Measurements from ENCODE around the gene PLCXD3. TPM values are rescaled to one million over a fixed set of nuclear protein-coding genes. Genes with fewer than 3 reads are reported as not detected.
A peak's percentile ranks its signal among the peaks of the same experiment; 100 is the strongest.

Gene PLCXD3
- total RNA-seq, 1 experiment from 2014 or later = 0.04 TPM

DNA sequence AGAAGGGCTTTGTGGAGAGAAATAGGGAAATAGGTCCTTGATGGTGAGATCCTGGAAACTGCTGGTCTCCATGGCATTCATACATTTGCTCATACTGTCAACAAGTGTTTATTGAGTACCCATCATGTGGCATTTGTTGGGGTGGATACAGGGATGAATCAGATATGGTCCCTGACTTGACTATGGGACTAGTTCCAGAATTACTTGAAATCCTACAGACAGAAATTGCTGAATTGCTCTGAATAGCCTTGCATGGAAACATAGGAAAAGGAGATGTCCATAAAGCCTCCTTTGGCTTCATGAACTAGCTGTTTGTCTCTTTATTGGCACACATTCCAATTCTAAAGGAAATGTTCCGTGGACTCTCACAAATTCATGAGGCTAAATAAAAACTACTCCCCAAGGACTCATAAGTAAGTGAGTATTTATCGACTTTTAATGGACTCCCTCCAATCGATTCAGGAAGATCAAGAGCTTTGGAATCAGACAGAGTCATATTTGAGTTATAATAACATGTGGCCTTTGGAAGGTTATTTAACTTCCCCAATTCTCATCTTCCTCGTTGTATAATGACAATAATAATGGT lies 174.7 kb downstream of the PLCXD3 start:
- POLR2A ChIA-PET = no interaction called here
- CTCF ChIA-PET = interaction anchor here (1.0 to 1.7 kb wide), 2 partner anchors 302 to 431 kb away, joined by 3 to 4 read pairs; no protein-coding TSS in a partner anchor
- TF ChIP-seq, protein P1, sequence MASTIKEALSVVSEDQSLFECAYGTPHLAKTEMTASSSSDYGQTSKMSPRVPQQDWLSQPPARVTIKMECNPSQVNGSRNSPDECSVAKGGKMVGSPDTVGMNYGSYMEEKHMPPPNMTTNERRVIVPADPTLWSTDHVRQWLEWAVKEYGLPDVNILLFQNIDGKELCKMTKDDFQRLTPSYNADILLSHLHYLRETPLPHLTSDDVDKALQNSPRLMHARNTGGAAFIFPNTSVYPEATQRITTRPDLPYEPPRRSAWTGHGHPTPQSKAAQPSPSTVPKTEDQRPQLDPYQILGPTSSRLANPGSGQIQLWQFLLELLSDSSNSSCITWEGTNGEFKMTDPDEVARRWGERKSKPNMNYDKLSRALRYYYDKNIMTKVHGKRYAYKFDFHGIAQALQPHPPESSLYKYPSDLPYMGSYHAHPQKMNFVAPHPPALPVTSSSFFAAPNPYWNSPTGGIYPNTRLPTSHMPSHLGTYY (CRISPR knock-in tag; IDR thresholded peaks at IDR 0.05) = no peak
- TF ChIP-seq JAZF1 (CRISPR knock-in tag; IDR thresholded peaks at IDR 0.05) (no peak), HMGA2 (CRISPR knock-in tag; IDR thresholded peaks at IDR 0.05) (no peak), SMAD3 (CRISPR knock-in tag; IDR thresholded peaks at IDR 0.05; ENCODE audit: borderline replicate concordance) (no peak), MXD4 (CRISPR knock-in tag; IDR thresholded peaks at IDR 0.05; ENCODE audit: borderline replicate concordance) (no peak), GRHL2 (CRISPR knock-in tag; IDR thresholded peaks at IDR 0.05; ENCODE audit: insufficient replicate concordance, severe bottlenecking) (no peak), TEAD4 (CRISPR knock-in tag; IDR thresholded peaks at IDR 0.05) (no peak), ESRRA (CRISPR knock-in tag; IDR thresholded peaks at IDR 0.05; ENCODE audit: borderline replicate concordance) (no peak), NFE2L1 (CRISPR knock-in tag; IDR thresholded peaks at IDR 0.05) (no peak), ZNF671 (CRISPR knock-in tag; IDR thresholded peaks at IDR 0.05) (no peak), ZNF219 (CRISPR knock-in tag; IDR thresholded peaks at IDR 0.05; ENCODE audit: borderline replicate concordance) (no peak), NR2C2 (CRISPR knock-in tag; IDR thresholded peaks at IDR 0.05) (no peak), RELA (CRISPR knock-in tag; IDR thresholded peaks at IDR 0.05; ENCODE audit: borderline replicate concordance) (no peak)
- TF ChIP-seq, protein P2, sequence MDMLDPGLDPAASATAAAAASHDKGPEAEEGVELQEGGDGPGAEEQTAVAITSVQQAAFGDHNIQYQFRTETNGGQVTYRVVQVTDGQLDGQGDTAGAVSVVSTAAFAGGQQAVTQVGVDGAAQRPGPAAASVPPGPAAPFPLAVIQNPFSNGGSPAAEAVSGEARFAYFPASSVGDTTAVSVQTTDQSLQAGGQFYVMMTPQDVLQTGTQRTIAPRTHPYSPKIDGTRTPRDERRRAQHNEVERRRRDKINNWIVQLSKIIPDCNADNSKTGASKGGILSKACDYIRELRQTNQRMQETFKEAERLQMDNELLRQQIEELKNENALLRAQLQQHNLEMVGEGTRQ (CRISPR knock-in tag; IDR thresholded peaks at IDR 0.05) = no peak
- TF ChIP-seq, protein P3, sequence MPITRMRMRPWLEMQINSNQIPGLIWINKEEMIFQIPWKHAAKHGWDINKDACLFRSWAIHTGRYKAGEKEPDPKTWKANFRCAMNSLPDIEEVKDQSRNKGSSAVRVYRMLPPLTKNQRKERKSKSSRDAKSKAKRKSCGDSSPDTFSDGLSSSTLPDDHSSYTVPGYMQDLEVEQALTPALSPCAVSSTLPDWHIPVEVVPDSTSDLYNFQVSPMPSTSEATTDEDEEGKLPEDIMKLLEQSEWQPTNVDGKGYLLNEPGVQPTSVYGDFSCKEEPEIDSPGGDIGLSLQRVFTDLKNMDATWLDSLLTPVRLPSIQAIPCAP (CRISPR knock-in tag; IDR thresholded peaks at IDR 0.05) = no peak
- TF ChIP-seq, protein P4, sequence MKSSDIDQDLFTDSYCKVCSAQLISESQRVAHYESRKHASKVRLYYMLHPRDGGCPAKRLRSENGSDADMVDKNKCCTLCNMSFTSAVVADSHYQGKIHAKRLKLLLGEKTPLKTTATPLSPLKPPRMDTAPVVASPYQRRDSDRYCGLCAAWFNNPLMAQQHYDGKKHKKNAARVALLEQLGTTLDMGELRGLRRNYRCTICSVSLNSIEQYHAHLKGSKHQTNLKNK (CRISPR knock-in tag; IDR thresholded peaks at IDR 0.05) = no peak
- TF ChIP-seq, protein P5, sequence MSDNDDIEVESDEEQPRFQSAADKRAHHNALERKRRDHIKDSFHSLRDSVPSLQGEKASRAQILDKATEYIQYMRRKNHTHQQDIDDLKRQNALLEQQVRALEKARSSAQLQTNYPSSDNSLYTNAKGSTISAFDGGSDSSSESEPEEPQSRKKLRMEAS (CRISPR knock-in tag; IDR thresholded peaks at IDR 0.05) = no peak
- TF ChIP-seq, protein P6, sequence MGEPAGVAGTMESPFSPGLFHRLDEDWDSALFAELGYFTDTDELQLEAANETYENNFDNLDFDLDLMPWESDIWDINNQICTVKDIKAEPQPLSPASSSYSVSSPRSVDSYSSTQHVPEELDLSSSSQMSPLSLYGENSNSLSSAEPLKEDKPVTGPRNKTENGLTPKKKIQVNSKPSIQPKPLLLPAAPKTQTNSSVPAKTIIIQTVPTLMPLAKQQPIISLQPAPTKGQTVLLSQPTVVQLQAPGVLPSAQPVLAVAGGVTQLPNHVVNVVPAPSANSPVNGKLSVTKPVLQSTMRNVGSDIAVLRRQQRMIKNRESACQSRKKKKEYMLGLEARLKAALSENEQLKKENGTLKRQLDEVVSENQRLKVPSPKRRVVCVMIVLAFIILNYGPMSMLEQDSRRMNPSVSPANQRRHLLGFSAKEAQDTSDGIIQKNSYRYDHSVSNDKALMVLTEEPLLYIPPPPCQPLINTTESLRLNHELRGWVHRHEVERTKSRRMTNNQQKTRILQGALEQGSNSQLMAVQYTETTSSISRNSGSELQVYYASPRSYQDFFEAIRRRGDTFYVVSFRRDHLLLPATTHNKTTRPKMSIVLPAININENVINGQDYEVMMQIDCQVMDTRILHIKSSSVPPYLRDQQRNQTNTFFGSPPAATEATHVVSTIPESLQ (CRISPR knock-in tag; IDR thresholded peaks at IDR 0.05) = no peak
- Mint-ChIP-seq H3K27ac (no peak overlapping the region), H3K36me3 (no peaks in the 10 kb centered on the region), H3K4me3 (no peak overlapping the region), H3K4me1 (peaks cover 18% of the 10 kb centered on the region), H3K9me3 (no peaks in the 10 kb centered on the region), H3K27me3 (ENCODE audit: low read depth) (no peaks in the 10 kb centered on the region)
- ATAC-seq (no peak), DNase-seq (ENCODE audit: low spot score) (no peak)

DNA sequence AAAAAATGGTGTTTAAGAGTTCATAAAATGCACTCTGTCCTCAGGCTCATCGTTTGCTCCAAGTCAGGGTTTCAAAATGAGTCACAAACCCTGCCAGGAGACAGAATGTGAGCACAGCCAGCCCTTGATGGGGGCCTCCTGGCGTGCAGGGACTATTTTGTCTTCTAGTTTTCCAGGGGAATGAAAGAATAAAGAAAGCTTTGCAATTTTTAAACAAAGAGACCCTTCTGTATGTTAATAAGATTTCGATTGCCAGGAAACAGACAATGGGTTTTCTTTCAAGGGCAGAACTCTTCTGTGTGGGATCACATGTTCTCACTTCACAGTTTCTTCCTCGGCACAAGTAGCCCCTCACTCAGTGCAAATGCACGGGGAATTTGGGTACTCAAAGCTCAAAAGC lies 175.6 kb downstream of the PLCXD3 start:
- no peaks in the 10 kb centered on the region for H3K36me3 Mint-ChIP-seq
- DNase-seq (ENCODE audit: low spot score) = no peak
- POLR2A ChIA-PET = no interaction called here
- H3K9me3 Mint-ChIP-seq = no peaks in the 10 kb centered on the region
- peaks cover 18% of the 10 kb centered on the region for H3K4me1 Mint-ChIP-seq
- H3K27me3 Mint-ChIP-seq (ENCODE audit: low read depth) = no peaks in the 10 kb centered on the region
- CTCF ChIA-PET = interaction anchor here (1.0 to 1.7 kb wide), 2 partner anchors 303 to 430 kb away, joined by 3 to 4 read pairs; no protein-coding TSS in a partner anchor
- ATAC-seq = peak; percentile 72
- H3K27ac Mint-ChIP-seq = no peak overlapping the region
- no peak overlapping the region for H3K4me3 Mint-ChIP-seq
- TF ChIP-seq, protein P7, sequence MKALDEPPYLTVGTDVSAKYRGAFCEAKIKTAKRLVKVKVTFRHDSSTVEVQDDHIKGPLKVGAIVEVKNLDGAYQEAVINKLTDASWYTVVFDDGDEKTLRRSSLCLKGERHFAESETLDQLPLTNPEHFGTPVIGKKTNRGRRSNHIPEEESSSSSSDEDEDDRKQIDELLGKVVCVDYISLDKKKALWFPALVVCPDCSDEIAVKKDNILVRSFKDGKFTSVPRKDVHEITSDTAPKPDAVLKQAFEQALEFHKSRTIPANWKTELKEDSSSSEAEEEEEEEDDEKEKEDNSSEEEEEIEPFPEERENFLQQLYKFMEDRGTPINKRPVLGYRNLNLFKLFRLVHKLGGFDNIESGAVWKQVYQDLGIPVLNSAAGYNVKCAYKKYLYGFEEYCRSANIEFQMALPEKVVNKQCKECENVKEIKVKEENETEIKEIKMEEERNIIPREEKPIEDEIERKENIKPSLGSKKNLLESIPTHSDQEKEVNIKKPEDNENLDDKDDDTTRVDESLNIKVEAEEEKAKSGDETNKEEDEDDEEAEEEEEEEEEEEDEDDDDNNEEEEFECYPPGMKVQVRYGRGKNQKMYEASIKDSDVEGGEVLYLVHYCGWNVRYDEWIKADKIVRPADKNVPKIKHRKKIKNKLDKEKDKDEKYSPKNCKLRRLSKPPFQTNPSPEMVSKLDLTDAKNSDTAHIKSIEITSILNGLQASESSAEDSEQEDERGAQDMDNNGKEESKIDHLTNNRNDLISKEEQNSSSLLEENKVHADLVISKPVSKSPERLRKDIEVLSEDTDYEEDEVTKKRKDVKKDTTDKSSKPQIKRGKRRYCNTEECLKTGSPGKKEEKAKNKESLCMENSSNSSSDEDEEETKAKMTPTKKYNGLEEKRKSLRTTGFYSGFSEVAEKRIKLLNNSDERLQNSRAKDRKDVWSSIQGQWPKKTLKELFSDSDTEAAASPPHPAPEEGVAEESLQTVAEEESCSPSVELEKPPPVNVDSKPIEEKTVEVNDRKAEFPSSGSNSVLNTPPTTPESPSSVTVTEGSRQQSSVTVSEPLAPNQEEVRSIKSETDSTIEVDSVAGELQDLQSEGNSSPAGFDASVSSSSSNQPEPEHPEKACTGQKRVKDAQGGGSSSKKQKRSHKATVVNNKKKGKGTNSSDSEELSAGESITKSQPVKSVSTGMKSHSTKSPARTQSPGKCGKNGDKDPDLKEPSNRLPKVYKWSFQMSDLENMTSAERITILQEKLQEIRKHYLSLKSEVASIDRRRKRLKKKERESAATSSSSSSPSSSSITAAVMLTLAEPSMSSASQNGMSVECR (CRISPR knock-in tag; IDR thresholded peaks at IDR 0.05; ENCODE audit: borderline replicate concordance) = no peak
- TF ChIP-seq ZNF396 (CRISPR knock-in tag; IDR thresholded peaks at IDR 0.05; ENCODE audit: borderline replicate concordance) = no peak
- no peak for TF ChIP-seq NFYB (CRISPR knock-in tag; conservative IDR thresholded peaks at IDR 0.05; ENCODE audit: low read depth)
- no peak for TF ChIP-seq ZNF232 (CRISPR knock-in tag; IDR thresholded peaks at IDR 0.05)
- TF ChIP-seq ZNF263 (CRISPR knock-in tag; IDR thresholded peaks at IDR 0.05; ENCODE audit: low read depth) = no peak
- TF ChIP-seq ZNF416 (CRISPR knock-in tag; IDR thresholded peaks at IDR 0.05) = no peak
- TF ChIP-seq TEAD4 (CRISPR knock-in tag; IDR thresholded peaks at IDR 0.05) = no peak

All from WTC11 (cell line).